ENCODE results near the gene BSPRY.

Gene BSPRY

DNA sequence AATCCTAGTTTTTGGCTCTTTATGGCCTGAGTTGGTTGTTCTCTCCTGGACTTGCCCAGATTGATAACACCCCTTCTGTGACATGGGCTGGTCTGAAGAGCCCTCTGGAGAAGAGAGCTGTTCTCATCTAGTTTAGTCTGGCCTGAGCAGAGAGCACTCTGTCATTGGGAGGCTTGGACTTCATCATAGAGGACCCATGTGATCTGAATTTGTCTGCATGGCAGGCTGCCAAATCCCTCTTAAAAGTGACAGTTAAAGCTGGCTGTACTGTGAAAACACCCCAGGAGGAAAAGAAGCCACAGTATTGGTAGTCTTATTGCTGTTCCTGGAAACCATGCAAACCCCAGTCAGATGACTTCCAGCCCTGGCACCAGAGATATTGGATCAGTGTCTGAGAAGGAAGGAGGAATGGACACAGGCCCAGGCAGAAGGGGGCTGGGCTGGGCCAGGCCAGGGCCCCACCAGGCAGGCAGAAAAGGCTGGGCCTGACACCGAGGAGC is 5.6 kb upstream of the BSPRY start:
- Histone ChIP-seq H3K27ac (no peak overlapping the region), H3K27me3 (replicated peaks) (peaks cover 3% of the 10 kb centered on the region), H3K36me3 (replicated peaks) (no peaks in the 10 kb centered on the region), H3K4me3 (ENCODE audit: low read depth, low read length) (no peak overlapping the region)
- in situ Hi-C loops (cut with HindIII; ENCODE audit: low pct_ligation_motif_present, low sequenced_read_pairs) = no loop called here
- TF ChIP-seq, protein P1, sequence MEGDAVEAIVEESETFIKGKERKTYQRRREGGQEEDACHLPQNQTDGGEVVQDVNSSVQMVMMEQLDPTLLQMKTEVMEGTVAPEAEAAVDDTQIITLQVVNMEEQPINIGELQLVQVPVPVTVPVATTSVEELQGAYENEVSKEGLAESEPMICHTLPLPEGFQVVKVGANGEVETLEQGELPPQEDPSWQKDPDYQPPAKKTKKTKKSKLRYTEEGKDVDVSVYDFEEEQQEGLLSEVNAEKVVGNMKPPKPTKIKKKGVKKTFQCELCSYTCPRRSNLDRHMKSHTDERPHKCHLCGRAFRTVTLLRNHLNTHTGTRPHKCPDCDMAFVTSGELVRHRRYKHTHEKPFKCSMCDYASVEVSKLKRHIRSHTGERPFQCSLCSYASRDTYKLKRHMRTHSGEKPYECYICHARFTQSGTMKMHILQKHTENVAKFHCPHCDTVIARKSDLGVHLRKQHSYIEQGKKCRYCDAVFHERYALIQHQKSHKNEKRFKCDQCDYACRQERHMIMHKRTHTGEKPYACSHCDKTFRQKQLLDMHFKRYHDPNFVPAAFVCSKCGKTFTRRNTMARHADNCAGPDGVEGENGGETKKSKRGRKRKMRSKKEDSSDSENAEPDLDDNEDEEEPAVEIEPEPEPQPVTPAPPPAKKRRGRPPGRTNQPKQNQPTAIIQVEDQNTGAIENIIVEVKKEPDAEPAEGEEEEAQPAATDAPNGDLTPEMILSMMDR (IDR thresholded peaks at IDR 0.05; ENCODE audit: low read depth, low read length, missing control alignments) = no peak
- DNase-seq = peak; percentile 44

- Histone ChIP-seq H3K27me3 (replicated peaks) (peaks cover 17% of the 10 kb centered on the region), H3K27ac (no peak overlapping the region), H3K36me3 (replicated peaks) (no peaks in the 10 kb centered on the region), H3K4me3 (ENCODE audit: low read depth, low read length) (no peak overlapping the region)
- in situ Hi-C loops (cut with HindIII; ENCODE audit: low pct_ligation_motif_present, low sequenced_read_pairs) = no loop called here
- TF ChIP-seq, protein P1 (IDR thresholded peaks at IDR 0.05; ENCODE audit: low read depth, low read length, missing control alignments) = no peak
- no peak for DNase-seq
Measured at GRCh38 chr9:113345190-113345589, 4.2 kb upstream of the BSPRY start.

- H3K27ac ChIP-seq = no peak overlapping the region
- TF ChIP-seq, protein P1 (IDR thresholded peaks at IDR 0.05; ENCODE audit: low read depth, low read length, missing control alignments) = no peak
- in situ Hi-C loops (cut with HindIII; ENCODE audit: low pct_ligation_motif_present, low sequenced_read_pairs) = no loop called here
Measured at GRCh38 chr9:113345671-113346070, 3.7 kb upstream of the BSPRY start.

GRCh38 chr9:113348437-113348836 is 904 bp upstream of the BSPRY start:
- in situ Hi-C loops (cut with HindIII; ENCODE audit: low pct_ligation_motif_present, low sequenced_read_pairs) = no loop called here
- Histone ChIP-seq H3K27me3 (replicated peaks) (peaks cover 39% of the 10 kb centered on the region), H3K27ac (no peak overlapping the region), H3K36me3 (replicated peaks) (no peaks in the 10 kb centered on the region), H3K4me3 (ENCODE audit: low read depth, low read length) (no peak overlapping the region)
- DNase-seq = no peak
- TF ChIP-seq, protein P1 (IDR thresholded peaks at IDR 0.05; ENCODE audit: low read depth, low read length, missing control alignments) = no peak

More at GRCh38 chr9:113345671-113346070, 3.7 kb upstream of the BSPRY start:
- Histone ChIP-seq H3K4me3 (ENCODE audit: low read depth, low read length) (no peak overlapping the region), H3K27me3 (replicated peaks) (peaks cover 22% of the 10 kb centered on the region), H3K36me3 (replicated peaks) (no peaks in the 10 kb centered on the region)
- no peak for DNase-seq

- no peak overlapping the region for H3K4me3 ChIP-seq (ENCODE audit: low read depth, low read length)
- in situ Hi-C loops (cut with HindIII; ENCODE audit: low pct_ligation_motif_present, low sequenced_read_pairs) = no loop called here
Measured at GRCh38 chr9:113349066-113349444, 286 bp upstream of the BSPRY start.

More at GRCh38 chr9:113349066-113349444, 286 bp upstream of the BSPRY start:
- TF ChIP-seq, protein P1 (IDR thresholded peaks at IDR 0.05; ENCODE audit: low read depth, low read length, missing control alignments) = no peak
- Histone ChIP-seq H3K36me3 (replicated peaks) (no peaks in the 10 kb centered on the region), H3K27me3 (replicated peaks) (peaks cover 42% of the 10 kb centered on the region), H3K27ac (no peak overlapping the region)
- no peak for DNase-seq

Data from brain microvascular endothelial cell (primary cell).